GM12878 (cell line): ENCODE data around the gene DNASE1L3. TPM values are rescaled to one million over a fixed set of nuclear protein-coding genes. Genes with fewer than 3 reads are reported as not detected.

ENCODE experiments used
- ATAC-seq: fragments of 200-7000 bp; cut with Tn5 transposase; 3 replicates; pipeline ENCODE4 v1.9.1; 2020; ENCODE audit warnings: mild to moderate bottlenecking, moderate library complexity
- BruUV-seq: library from RNA; stranded (reverse); fragments of 400-500 nt; replicated peaks from 2 replicates; lab custom pipeline; 2021; lab: Mats Ljungman, UMichigan
- CTCF ChIA-PET: fragments of 300-600 bp; sonication (Branson Sonifier 250); formaldehyde crosslinking; extraction: SDS; loops from one replicate; lab custom pipeline; 2021; ENCODE audit warnings: inconsistent platforms; lab: Yijun Ruan, JAX
- POLR2A ChIA-PET: fragments of 350-600 bp; formaldehyde crosslinking; extraction: SDS; loops from one replicate; lab custom pipeline; 2021; ENCODE audit warnings: inconsistent platforms; lab: Charles Lee
- RAD21 ChIA-PET: fragments of 300-600 bp; sonication (Branson Sonifier 250); formaldehyde crosslinking; loops from one replicate; lab custom pipeline; 2023; ENCODE audit warnings: antibody characterized with exemption; ENCODE audit not compliant: unreplicated experiment; lab: Charles Lee
- SMC1A ChIA-PET: fragments of 300-600 bp; sonication (Branson Sonifier 250); formaldehyde crosslinking; loops from one replicate; lab custom pipeline; 2023; ENCODE audit not compliant: unreplicated experiment, uncharacterized antibody; lab: Charles Lee
- DNase-seq: peaks from one replicate; pipeline ENCODE4 v3.0.0-alpha.2; 2011; ENCODE audit warnings: low read depth, low spot score
- FAIRE-seq: peaks from 3 replicates; lab custom pipeline; 2011; peaks lifted over from hg19 to GRCh38; lab: Jason Lieb, UNC
- H2AFZ ChIP-seq: 2 replicates; pipeline ENCODE4 v1.6.0; 2011; ENCODE audit warnings: low read depth, low read length, control low read depth; ENCODE audit not compliant: control insufficient read depth
- H3K27ac ChIP-seq: 2 replicates; pipeline ENCODE4 v1.5.1; 2011; ENCODE audit warnings: control low read depth; ENCODE audit not compliant: control insufficient read depth, insufficient read depth
- H3K27me3 ChIP-seq, 2 experiments: replicated peaks in 1 of 2; 2 replicates each; pipeline versions ENCODE4 v1.6.0 to v1.6.1; 2011; ENCODE audit warnings: low read length in 1 of 2; ENCODE audit not compliant: control insufficient read depth in 2 of 2, insufficient read depth in 2 of 2
- H3K36me3 ChIP-seq, 2 experiments: 2 replicates each; pipeline ENCODE4 v1.5.1; 2011; ENCODE audit warnings: low read length in 1 of 2; ENCODE audit not compliant: control insufficient read depth in 2 of 2, insufficient read depth in 2 of 2
- H3K4me1 ChIP-seq: 2 replicates; pipeline ENCODE4 v1.6.1; 2011; ENCODE audit warnings: mild to moderate bottlenecking, low read length, moderate library complexity, mixed read lengths; ENCODE audit not compliant: control insufficient read depth, insufficient read depth
- H3K4me2 ChIP-seq: 2 replicates; pipeline ENCODE4 v1.6.0; 2011; ENCODE audit warnings: control low read depth; ENCODE audit not compliant: control insufficient read depth, insufficient read depth
- H3K4me3 ChIP-seq: fragments of 200-600 bp; sonication (generic); 2 replicates; pipeline ENCODE4 v1.5.1; 2016
- H3K79me2 ChIP-seq: 2 replicates; pipeline ENCODE4 v1.6.0; 2011; ENCODE audit warnings: low read length; ENCODE audit not compliant: control insufficient read depth, insufficient read depth
- H3K9ac ChIP-seq: 2 replicates; pipeline ENCODE4 v1.8.0; 2011; ENCODE audit warnings: low read length, control low read depth, mixed read lengths; ENCODE audit not compliant: control insufficient read depth, insufficient read depth
- H3K9me3 ChIP-seq: replicated peaks from 3 replicates; pipeline ENCODE4 v1.5.1; 2011; ENCODE audit warnings: mild to moderate bottlenecking, low read length; ENCODE audit not compliant: control insufficient read depth, insufficient read depth
- H4K20me1 ChIP-seq: 2 replicates; pipeline ENCODE4 v1.6.0; 2011; ENCODE audit not compliant: control insufficient read depth, insufficient read depth
- CBX3 ChIP-seq: fragments of 200-600 bp; sonication (generic); IDR thresholded peaks from 2 replicates; pipeline ENCODE4 v1.6.1; 2016; ENCODE audit warnings: low read depth, borderline replicate concordance
- CHD4 ChIP-seq: fragments of 200-600 bp; sonication (generic); IDR thresholded peaks from 2 replicates; pipeline ENCODE4 v1.6.1; 2016; ENCODE audit warnings: mild to moderate bottlenecking
- CTCF ChIP-seq, 3 experiments: IDR thresholded peaks in 2 of 3; conservative IDR thresholded peaks in 1 of 3; 2 replicates each; pipeline ENCODE4 v1.5.1; 2011; ENCODE audit warnings: low read depth in 3 of 3, low read length in 3 of 3, mild to moderate bottlenecking in 3 of 3, control low read depth in 2 of 3, moderate library complexity in 2 of 3, inconsistent platforms in 1 of 3, mixed read lengths in 1 of 3; ENCODE audit not compliant: control insufficient read depth in 2 of 3, insufficient read depth in 1 of 3; ENCODE audit errors: extremely low read depth in 1 of 3
- KLF5 ChIP-seq: fragments of 450-650 bp; IDR thresholded peaks from 2 replicates; pipeline ENCODE4 v1.6.1; 2014; ENCODE audit warnings: mild to moderate bottlenecking; ENCODE audit not compliant: partially characterized antibody
- MTA2 ChIP-seq: fragments of 450-650 bp; IDR thresholded peaks from 2 replicates; pipeline ENCODE4 v1.6.1; 2016; ENCODE audit warnings: low read depth, mild to moderate bottlenecking, moderate library complexity
- NFYA ChIP-seq: IDR thresholded peaks from 2 replicates; pipeline ENCODE4 v1.6.1; 2011; ENCODE audit warnings: low read depth, mild to moderate bottlenecking, low read length, improper control_type of control experiment, borderline replicate concordance
- RCOR1 ChIP-seq: conservative IDR thresholded peaks from 2 replicates; pipeline ENCODE4 v1.6.1; 2012; ENCODE audit warnings: low read depth, low read length, improper control_type of control experiment
- RELA ChIP-seq: fragments of 450-650 bp; IDR thresholded peaks from 2 replicates; pipeline ENCODE4 v1.8.0; 2014; ENCODE audit warnings: borderline replicate concordance; ENCODE audit not compliant: partially characterized antibody
- SKIL ChIP-seq: fragments of 450-650 bp; IDR thresholded peaks from 2 replicates; pipeline ENCODE4 v1.6.1; 2017; ENCODE audit warnings: mild to moderate bottlenecking, low read depth, inconsistent platforms; ENCODE audit not compliant: poor library complexity, severe bottlenecking
- SMAD1 ChIP-seq: fragments of 450-650 bp; IDR thresholded peaks from 2 replicates; pipeline ENCODE4 v1.6.1; 2018; ENCODE audit warnings: mild to moderate bottlenecking, low read depth; ENCODE audit not compliant: partially characterized antibody
- TAF1 ChIP-seq: IDR thresholded peaks from 2 replicates; pipeline ENCODE4 v1.6.1; 2011; ENCODE audit warnings: mild to moderate bottlenecking, low read depth, low read length, borderline replicate concordance
- TCF12 ChIP-seq: IDR thresholded peaks from 2 replicates; pipeline ENCODE4 v1.6.1; 2011; ENCODE audit warnings: low read depth, mild to moderate bottlenecking, low read length
- ZBED1 ChIP-seq: IDR thresholded peaks from 2 replicates; pipeline ENCODE4 v1.6.1; 2016; ENCODE audit warnings: borderline replicate concordance
- ZNF274 ChIP-seq: IDR thresholded peaks from one replicate; pipeline ENCODE4 v1.8.0; 2011; ENCODE audit not compliant: insufficient read length, insufficient read depth
- WGBS: methylation state at CpG from one replicate; pipeline ENCODE4 v1.1.6; 2016; ENCODE audit warnings: low lambda C conversion rate; ENCODE audit not compliant: insufficient replicate concordance, insufficient coverage; ENCODE audit errors: missing lambda C conversion rate; 5-methylcytosine and 5-hydroxymethylcytosine counted together
- in situ Hi-C: fragments of 300-500 bp; cut with MboI; formaldehyde crosslinking; loops from 9 replicates; pipeline ENCODE4 v1.14.3; 2018; ENCODE audit warnings: mixed read lengths
- intact Hi-C: fragments of 100-400 bp; cut with micrococcal nuclease; formaldehyde crosslinking; loops from one replicate; pipeline ENCODE4 v1.14.2; 2022; ENCODE audit not compliant: unreplicated experiment
- polyA plus RNA-seq, 11 experiments: library from polyadenylated mRNA; depleted of rRNA in 4 of 11; unstranded in 6 of 11; stranded (reverse) in 5 of 11; fragments of >200 nt; fragmentation: Nextera tagmentation in 4 of 11; fragmentation: Illumina TruSeq in 1 of 11; extraction: Ambion mirVana in 4 of 11; extraction: Trizol in 1 of 11; gene quantifications; 1 replicate in 1 of 11; 2 replicates in 10 of 11; pipeline versions ENCODE4 v1.2.1 to v1.2.3, GENCODE V29; 2011 to 2016; ENCODE audit warnings: inconsistent platforms in 2 of 11, missing spikeins in 2 of 11, low read depth in 1 of 11
- total RNA-seq, 4 experiments: library from RNA; depleted of rRNA in 3 of 4; stranded (reverse); fragments of >200 nt in 3 of 4; fragmentation: Illumina TruSeq in 1 of 4; extraction: Trizol in 1 of 4; gene quantifications; 2 replicates each; pipeline versions ENCODE4 v1.2.1 to v1.2.3, GENCODE V29; 2013 to 2021

The DNASE1L3 gene
- total and polyA plus RNA-seq, 10 of the 15 experiments (the other 5 are each of a cell fraction or from before 2014, with no cell fraction given): 3.2 to 72.1 (median 6.3) TPM

- 80% methylated on average over 16 of the region's 16 CpGs for WGBS
- FAIRE-seq: no peak
- BruUV-seq: no TSS peak
Observed at GRCh38 chr3:58164906-58165821, 45.6 kb downstream of the DNASE1L3 start.

More at GRCh38 chr3:58164906-58165821, 45.6 kb downstream of the DNASE1L3 start:
- no peaks in the 10 kb centered on the region for H4K20me1 ChIP-seq
- in situ Hi-C loops (no loop called here), intact Hi-C loops (no loop called here)
- no peaks in the 10 kb centered on the region for H3K9me3 ChIP-seq
- no peaks in the 10 kb centered on the region for H3K27me3 ChIP-seq
- no peak overlapping the region for H3K9ac ChIP-seq
- ChIA-PET CTCF (interaction anchor here (0.6 to 8.4 kb wide), 13 partner anchors 8 to 261 kb away, joined by 3 to 78 read pairs (median 5); partner anchors contain the start of genes FLNB, HTD2 and RPP14), RAD21 (interaction anchor here (0.7 to 2.6 kb wide), 5 partner anchors 18 to 157 kb away, joined by 3 to 18 read pairs (median 3); partner anchors contain the start of gene FLNB), POLR2A (interaction anchor here (1.0 kb wide), 1 partner anchor 48 kb away, joined by 3 read pairs; no protein-coding TSS in a partner anchor), SMC1A (interaction anchor here (0.9 to 3.3 kb wide), 13 partner anchors 9 to 226 kb away, joined by 3 to 28 read pairs (median 5); partner anchors contain the start of gene FLNB)
- H3K27ac ChIP-seq: no peak overlapping the region
- no peak overlapping the region for H2AFZ ChIP-seq
- no peak overlapping the region for H3K4me2 ChIP-seq
- H3K79me2 ChIP-seq: no peaks in the 10 kb centered on the region
- DNase-seq (no peak), ATAC-seq (no peak)
- H3K4me3 ChIP-seq: no peak overlapping the region
- H3K4me1 ChIP-seq: no peaks in the 10 kb centered on the region
- no peak for TF ChIP-seq RCOR1
- TF ChIP-seq SKIL: no peak
- TF ChIP-seq TAF1: no peak
- TF ChIP-seq RELA: no peak
- no peak for TF ChIP-seq KLF5
- no peak for TF ChIP-seq TCF12
- no peak for TF ChIP-seq CBX3
- no peak for TF ChIP-seq ZBED1
- no peak for TF ChIP-seq ZNF274
- TF ChIP-seq NFYA: no peak
- TF ChIP-seq CTCF (IDR thresholded peaks at IDR 0.05 in 2 of 3, conservative IDR thresholded peaks at IDR 0.05 in 1 of 3; ENCODE audit: control insufficient read depth in 2 of 3, extremely low read depth in 1 of 3, insufficient read depth in 1 of 3, low read depth in 3 of 3, low read length in 3 of 3): no peak
- no peak for TF ChIP-seq CHD4
- TF ChIP-seq SMAD1: no peak
- no peak for TF ChIP-seq MTA2
- H3K36me3 ChIP-seq: peaks cover 3 to 6% of the 10 kb centered on the region in 2 experiments; a peak in 3 of 4 replicates
